22Rv1 (cell line): ENCODE data around the gene ZCCHC2.

Experiments used
- ZFX ChIP-seq: fragments of 450-650 bp; IDR thresholded peaks from 2 replicates; pipeline ENCODE4 v1.6.1; 2017; ENCODE audit warnings: antibody characterized with exemption, borderline replicate concordance
- TF ChIP-seq, protein P1 (sequence below): fragments of 450-650 bp; IDR thresholded peaks from 2 replicates; pipeline ENCODE4 v1.5.1; 2017; ENCODE audit warnings: mild to moderate bottlenecking

- TF ChIP-seq, protein P1, sequence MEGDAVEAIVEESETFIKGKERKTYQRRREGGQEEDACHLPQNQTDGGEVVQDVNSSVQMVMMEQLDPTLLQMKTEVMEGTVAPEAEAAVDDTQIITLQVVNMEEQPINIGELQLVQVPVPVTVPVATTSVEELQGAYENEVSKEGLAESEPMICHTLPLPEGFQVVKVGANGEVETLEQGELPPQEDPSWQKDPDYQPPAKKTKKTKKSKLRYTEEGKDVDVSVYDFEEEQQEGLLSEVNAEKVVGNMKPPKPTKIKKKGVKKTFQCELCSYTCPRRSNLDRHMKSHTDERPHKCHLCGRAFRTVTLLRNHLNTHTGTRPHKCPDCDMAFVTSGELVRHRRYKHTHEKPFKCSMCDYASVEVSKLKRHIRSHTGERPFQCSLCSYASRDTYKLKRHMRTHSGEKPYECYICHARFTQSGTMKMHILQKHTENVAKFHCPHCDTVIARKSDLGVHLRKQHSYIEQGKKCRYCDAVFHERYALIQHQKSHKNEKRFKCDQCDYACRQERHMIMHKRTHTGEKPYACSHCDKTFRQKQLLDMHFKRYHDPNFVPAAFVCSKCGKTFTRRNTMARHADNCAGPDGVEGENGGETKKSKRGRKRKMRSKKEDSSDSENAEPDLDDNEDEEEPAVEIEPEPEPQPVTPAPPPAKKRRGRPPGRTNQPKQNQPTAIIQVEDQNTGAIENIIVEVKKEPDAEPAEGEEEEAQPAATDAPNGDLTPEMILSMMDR, result no peak
- TF ChIP-seq ZFX, result no peak
Measured at GRCh38 chr18:62498616-62499262, 24.1 kb upstream of the ZCCHC2 start.
